ENCODE results near the gene FBXW7.

- no peak for TF ChIP-seq CTCF (IDR thresholded peaks at IDR 0.05)
- no peak for TF ChIP-seq POLR2A (IDR thresholded peaks at IDR 0.05)
- no peak for TF ChIP-seq POLR2AphosphoS5 (IDR thresholded peaks at IDR 0.05)
- no peak for TF ChIP-seq EP300 (IDR thresholded peaks at IDR 0.05)
Measured at GRCh38 chr4:152528060-152528459, 7.8 kb downstream of the FBXW7 start.

Data from sigmoid colon (tissue), 4 donors.